GM15510 (cell line): Measurements from ENCODE around the gene SLC36A1.

Experiments
- POLR2A ChIP-seq: IDR thresholded peaks from 3 replicates; pipeline ENCODE4 v1.6.1; 2011; ENCODE audit warnings: borderline replicate concordance; ENCODE audit not compliant: insufficient read length; ENCODE audit errors: extremely low read depth

The SLC36A1 gene

DNA sequence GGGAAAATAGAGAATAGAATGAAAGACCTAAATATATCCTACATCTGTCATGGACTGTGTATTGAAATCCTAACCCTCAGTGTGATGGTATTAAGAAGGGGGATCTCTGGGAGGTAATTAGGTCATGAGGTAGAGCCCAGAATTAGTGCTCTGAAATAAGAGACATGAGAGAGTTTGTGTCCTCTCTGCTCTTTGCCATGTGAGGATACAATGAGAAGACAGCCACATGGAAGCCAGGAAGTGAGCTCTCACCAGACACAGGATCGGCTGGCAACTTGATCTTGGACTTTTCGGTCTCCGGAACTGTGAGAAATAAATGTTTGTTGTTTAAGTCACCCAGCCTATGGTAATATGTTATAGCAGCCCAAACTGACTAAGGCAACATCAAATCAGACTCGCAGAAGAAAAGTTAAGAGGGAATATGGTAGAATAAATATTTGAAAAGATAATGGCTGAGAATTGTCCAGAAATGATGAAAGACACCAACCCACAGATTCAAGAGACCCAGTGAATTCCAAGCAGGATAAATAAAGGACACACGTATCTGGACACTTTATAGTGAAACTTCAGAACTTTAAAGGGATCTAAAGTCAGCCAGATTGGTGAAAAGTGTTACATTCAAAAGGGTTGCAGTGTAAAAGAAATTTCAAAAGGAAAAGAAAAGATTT, 12.7 kb upstream of the SLC36A1 start:
- TF ChIP-seq POLR2A: no peak

- no peak for TF ChIP-seq POLR2A
These were observed 909 bp downstream of the SLC36A1 start for GRCh38 chr5:151448038-151448985.

GRCh38 chr5:151449297-151449696, 1.9 kb downstream of the SLC36A1 start:
- TF ChIP-seq POLR2A: no peak

- no peak for TF ChIP-seq POLR2A
These were observed 2.4 kb downstream of the SLC36A1 start for GRCh38 chr5:151449839-151450238.

DNA sequence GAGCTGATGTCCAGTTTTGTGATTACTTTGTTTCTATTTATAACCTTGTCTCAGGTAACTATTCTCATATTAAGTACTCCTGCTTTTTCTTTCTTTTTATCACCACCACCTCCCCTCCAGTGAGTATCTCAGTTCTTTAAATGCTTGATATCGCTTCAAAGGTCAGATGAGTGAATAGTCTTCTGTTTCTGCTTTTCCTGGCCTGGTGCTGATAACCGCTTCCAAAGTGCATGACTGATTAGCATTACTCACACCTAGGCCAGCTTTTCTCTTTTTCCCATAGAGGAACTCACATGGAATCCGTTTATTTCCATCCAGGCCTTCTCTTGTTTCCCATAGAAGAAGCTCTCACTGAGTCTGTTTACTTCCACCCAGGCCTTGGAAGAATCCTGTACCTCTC, 3.2 kb downstream of the SLC36A1 start:
- no peak for TF ChIP-seq POLR2A

DNA sequence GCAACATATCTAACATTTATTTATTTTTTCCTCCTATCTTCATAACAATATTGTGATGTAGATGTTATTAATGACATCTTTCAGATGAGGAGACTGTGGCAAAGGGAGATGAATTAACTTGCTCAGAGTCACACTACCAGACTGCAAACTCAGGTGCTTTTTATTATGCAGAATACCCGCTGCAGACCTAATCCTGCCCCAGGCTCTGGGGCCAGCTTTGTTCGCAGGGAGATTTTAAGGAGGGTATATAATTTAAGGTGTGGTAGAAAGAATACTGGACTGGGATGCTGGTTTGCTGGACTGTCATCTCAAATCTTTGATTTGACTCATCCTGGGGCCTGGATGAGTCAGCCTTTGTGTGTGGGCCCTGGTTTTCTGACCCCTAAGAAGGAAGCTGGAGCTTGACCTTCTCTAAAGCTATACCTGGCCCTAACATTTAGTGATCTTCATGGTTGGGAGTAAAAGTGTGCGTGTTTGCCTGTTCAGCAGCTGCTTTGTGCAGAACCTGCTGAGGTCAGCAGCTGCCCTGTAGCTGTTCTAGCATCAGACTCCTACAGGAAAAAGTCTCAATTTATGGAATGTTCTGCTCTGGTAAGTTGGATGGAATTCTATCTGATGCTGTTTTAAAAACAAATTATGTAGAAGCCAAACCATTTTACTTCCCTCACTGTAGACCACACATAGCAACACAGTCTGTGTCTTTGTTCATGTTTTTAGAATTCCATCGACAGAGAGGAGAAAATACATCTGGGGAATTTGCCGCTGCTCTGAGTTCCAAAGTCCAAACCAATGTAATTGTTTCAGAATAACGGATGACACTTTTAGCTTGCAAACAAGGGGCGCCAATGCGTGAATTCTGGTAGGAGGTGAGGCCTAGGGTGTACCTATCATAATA, 4.5 kb downstream of the SLC36A1 start:
- no peak for TF ChIP-seq POLR2A

GRCh38 chr5:151454166-151454565, 6.8 kb downstream of the SLC36A1 start:
- no peak for TF ChIP-seq POLR2A

DNA sequence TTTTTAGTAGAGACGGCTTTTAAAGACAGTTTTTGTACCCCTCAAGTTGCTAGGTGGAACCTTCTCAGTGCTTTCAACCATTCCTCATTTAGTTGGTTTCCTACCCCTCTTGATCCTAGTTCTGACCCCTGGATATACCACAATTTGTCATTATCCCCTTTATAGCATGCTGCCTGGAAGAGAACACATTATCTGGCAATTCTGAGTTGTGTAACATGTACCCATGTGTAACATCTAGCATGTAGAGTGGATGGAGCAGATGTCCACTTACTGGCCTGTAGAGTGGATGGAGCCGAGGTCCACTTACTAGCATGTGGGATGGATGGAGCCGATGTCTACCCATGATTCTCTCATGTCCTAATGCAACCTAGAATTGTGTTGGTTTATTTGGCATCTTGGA, 7.5 kb downstream of the SLC36A1 start:
- no peak for TF ChIP-seq POLR2A

DNA sequence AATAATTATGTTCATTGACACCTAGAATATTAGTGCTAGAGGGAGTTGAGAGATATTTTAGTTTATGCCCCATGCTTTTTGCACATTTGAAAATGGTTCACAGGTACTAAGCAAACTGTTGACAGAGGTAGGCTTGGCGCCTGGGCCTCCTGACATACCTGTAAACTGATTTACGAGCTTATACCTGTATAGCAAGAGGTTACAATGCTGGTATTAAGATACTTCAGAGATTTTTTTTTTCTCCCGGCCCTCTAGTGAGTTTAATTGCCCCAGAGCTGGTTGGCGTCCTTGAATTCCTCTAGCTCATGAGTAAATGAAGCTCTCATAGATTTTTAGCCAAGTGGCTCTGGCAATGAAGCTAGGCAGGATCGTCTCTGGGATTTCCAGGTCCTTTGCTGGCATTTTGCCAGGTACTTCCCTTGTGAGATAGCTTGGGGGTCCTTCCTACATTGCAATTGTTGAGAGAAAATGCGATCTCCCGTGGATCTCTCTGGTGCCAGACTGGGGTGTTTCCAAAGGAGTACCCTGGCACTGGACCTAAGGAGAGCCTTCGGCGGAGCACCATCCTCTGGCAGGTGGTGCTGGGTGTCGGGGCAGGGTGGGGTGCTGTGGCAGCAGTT, 9.0 kb downstream of the SLC36A1 start:
- TF ChIP-seq POLR2A: no peak

GRCh38 chr5:151458314-151458713, 10.9 kb downstream of the SLC36A1 start:
- TF ChIP-seq POLR2A: no peak

DNA sequence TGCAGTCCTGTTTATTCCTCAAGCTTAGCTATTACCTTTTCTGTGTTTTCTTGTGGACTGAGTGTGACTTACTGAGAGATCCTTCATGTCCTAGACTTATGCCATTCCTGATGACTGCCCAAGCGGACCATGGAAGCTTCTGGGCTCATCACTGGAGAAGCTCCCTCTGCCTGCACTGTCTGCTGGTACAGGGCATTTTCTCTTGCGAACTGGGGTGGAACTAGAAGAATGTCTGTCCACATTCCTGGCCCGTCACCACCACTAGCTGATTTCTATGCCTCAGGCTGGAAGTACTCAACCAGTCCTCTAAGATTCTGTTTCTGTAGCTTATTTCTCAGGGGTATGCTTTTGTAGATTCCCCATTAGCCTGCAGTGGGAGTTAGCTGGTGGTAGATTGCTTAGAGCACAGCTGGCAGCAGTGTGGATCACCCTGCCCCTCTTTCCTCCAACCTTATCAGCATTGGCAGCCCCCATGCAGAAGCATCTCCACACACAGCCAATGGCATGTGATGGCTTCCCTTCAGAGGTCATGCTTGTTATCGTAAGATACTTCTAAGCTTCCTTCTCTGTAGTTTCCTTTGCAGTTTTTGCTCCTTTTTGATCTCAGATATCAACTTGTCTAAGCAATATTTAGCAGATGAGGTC, 12.4 kb downstream of the SLC36A1 start:
- TF ChIP-seq POLR2A: no peak

GRCh38 chr5:151461312-151461711, 13.9 kb downstream of the SLC36A1 start:
- no peak for TF ChIP-seq POLR2A

- TF ChIP-seq POLR2A: no peak
These were observed 16.0 kb downstream of the SLC36A1 start for GRCh38 chr5:151463137-151464029.
